T-cell (primary cell): ENCODE measurements around the gene CADM1. TPM values are rescaled to one million over a fixed set of nuclear protein-coding genes. Genes with fewer than 3 reads are reported as not detected.

Experiments used
- ATAC-seq, 4 experiments: fragments of 200-7000 bp in 3 of 4; fragments of 150-1000 bp in 1 of 4; cut with Tn5 transposase; replicated peaks in 1 of 4; 1 replicate in 3 of 4; 2 replicates in 1 of 4; pipeline ENCODE4 v1.10.0; 2021; ENCODE audit warnings: moderate library complexity in 3 of 4, mild to moderate bottlenecking in 2 of 4, moderate number of reproducible peaks in 1 of 4
- CTCF ChIA-PET, 2 donors: fragments of 300-600 bp; sonication (Branson Sonifier 250); formaldehyde crosslinking; loops; one replicate each; lab custom pipeline; 2022; ENCODE audit warnings: antibody characterized with exemption in 2 of 2; lab: Charles Lee
- POLR2A ChIA-PET, 2 donors: fragments of 300-600 bp; sonication (Branson Sonifier 250); formaldehyde crosslinking; loops; one replicate each; lab custom pipeline; 2022; ENCODE audit warnings: antibody characterized with exemption in 2 of 2; lab: Charles Lee
- DNase-seq, 35 experiments: peaks; one replicate each; pipeline versions ENCODE4 v3.0.0 to v3.0.0-alpha.2; 2013 to 2023
- H3K27ac ChIP-seq: one replicate; pipeline ENCODE4 v1.5.1; 2013; ENCODE audit warnings: low read length
- H3K27me3 ChIP-seq, 2 experiments: replicated peaks in 1 of 2; 1 replicate in 1 of 2; 2 replicates in 1 of 2; pipeline versions ENCODE4 v1.6.1 to v1.7.0; 2013; ENCODE audit warnings: low read length in 1 of 2, mixed read lengths in 1 of 2; ENCODE audit not compliant: control insufficient read depth in 2 of 2, insufficient read depth in 2 of 2; ENCODE audit errors: extremely low read depth in 1 of 2
- H3K36me3 ChIP-seq, 2 donors: 1 replicate in 1 of 2; 2 replicates in 1 of 2; pipeline versions ENCODE4 v1.6.1 to v1.7.0; 2013; ENCODE audit warnings: low read length in 1 of 2; ENCODE audit not compliant: control insufficient read depth in 2 of 2, insufficient read depth in 1 of 2; ENCODE audit errors: extremely low read depth in 1 of 2
- H3K4me1 ChIP-seq, 2 experiments: 1 replicate in 1 of 2; 2 replicates in 1 of 2; pipeline versions ENCODE4 v1.6.1 to v1.7.0; 2013; ENCODE audit warnings: low read length in 2 of 2, mixed read lengths in 1 of 2; ENCODE audit not compliant: insufficient read depth in 2 of 2, control insufficient read depth in 1 of 2; ENCODE audit errors: extremely low read depth in 1 of 2
- H3K4me3 ChIP-seq, 2 donors: 1 replicate in 1 of 2; 2 replicates in 1 of 2; pipeline versions ENCODE4 v1.5.1 to v1.7.0; 2013; ENCODE audit warnings: mild to moderate bottlenecking in 2 of 2, low read length in 1 of 2, moderate library complexity in 1 of 2; ENCODE audit not compliant: control insufficient read depth in 1 of 2; ENCODE audit errors: extremely low read depth in 1 of 2
- H3K9me3 ChIP-seq: 2 replicates; pipeline ENCODE4 v1.7.0; 2013
- H3K27ac Mint-ChIP-seq, 2 donors: one replicate each; pipeline ENCODE4 v1.8.0; 2020 to 2021; ENCODE audit warnings: mild to moderate bottlenecking in 2 of 2, mixed read lengths in 2 of 2
- H3K27me3 Mint-ChIP-seq, 2 donors: one replicate each; pipeline ENCODE4 v1.8.0; 2021 to 2022; ENCODE audit warnings: mixed read lengths in 2 of 2
- H3K36me3 Mint-ChIP-seq: one replicate; pipeline ENCODE4 v1.8.0; 2021; ENCODE audit warnings: mixed read lengths
- H3K4me1 Mint-ChIP-seq, 3 donors: one replicate each; pipeline ENCODE4 v1.8.0; 2020 to 2022; ENCODE audit warnings: mixed read lengths in 3 of 3, mild to moderate bottlenecking in 1 of 3
- H3K4me3 Mint-ChIP-seq, 3 donors: one replicate each; pipeline ENCODE4 v1.8.0; 2020 to 2022; ENCODE audit warnings: mild to moderate bottlenecking in 3 of 3, mixed read lengths in 3 of 3, moderate library complexity in 3 of 3
- H3K9me3 Mint-ChIP-seq, 3 donors: one replicate each; pipeline ENCODE4 v1.8.0; 2020 to 2022; ENCODE audit warnings: mixed read lengths in 3 of 3
- WGBS: methylation state at CpG from one replicate; pipeline ENCODE4 v1.1.5; 2013; ENCODE audit warnings: missing lambda C conversion rate; ENCODE audit not compliant: insufficient coverage; 5-methylcytosine and 5-hydroxymethylcytosine counted together
- total RNA-seq, 35 experiments: library from RNA in 6 of 35; stranded (reverse) in 6 of 35; fragments of 120-200 nt in 1 of 35; gene quantifications; one replicate each; pipeline versions ENCODE4 v1.2.1 to v1.2.4 and lab custom pipeline; 2013 to 2026

CADM1 gene
- total RNA-seq, 5 donors from 2014 or later (not counting 1 experiment from before 2014, with no cell fraction given): 2.1 to 6.7 (median 3.1) TPM

- no peaks in the 10 kb centered on the region for H3K27me3 Mint-ChIP-seq
- Histone ChIP-seq H3K27me3 (no peaks in the 10 kb centered on the region), H3K36me3 (no peaks in the 10 kb centered on the region), H3K4me3 (no peak overlapping the region), H3K4me1 (no peaks in the 10 kb centered on the region), H3K27ac (no peak overlapping the region), H3K9me3 (no peaks in the 10 kb centered on the region)
- H3K4me1 Mint-ChIP-seq: no peaks in the 10 kb centered on the region
- no peaks in the 10 kb centered on the region for H3K9me3 Mint-ChIP-seq
- 82% methylated on average over 5 of the region's 6 CpGs for WGBS
- H3K36me3 Mint-ChIP-seq: no peaks in the 10 kb centered on the region
- H3K27ac Mint-ChIP-seq: no peak overlapping the region
- CTCF ChIA-PET: no interaction called here
- POLR2A ChIA-PET: no interaction called here
- DNase-seq (no peak), ATAC-seq (no peak)
- H3K4me3 Mint-ChIP-seq: no peak overlapping the region
Observed at GRCh38 chr11:115362997-115363396, 141.2 kb downstream of the CADM1 start.

- Histone ChIP-seq H3K27ac (no peak overlapping the region), H3K4me1 (no peaks in the 10 kb centered on the region), H3K27me3 (no peaks in the 10 kb centered on the region), H3K9me3 (no peaks in the 10 kb centered on the region), H3K36me3 (no peaks in the 10 kb centered on the region), H3K4me3 (no peak overlapping the region)
- Mint-ChIP-seq H3K27ac (no peak overlapping the region), H3K9me3 (no peaks in the 10 kb centered on the region), H3K36me3 (no peaks in the 10 kb centered on the region), H3K4me1 (no peaks in the 10 kb centered on the region), H3K4me3 (no peak overlapping the region), H3K27me3 (no peaks in the 10 kb centered on the region)
- ATAC-seq (no peak), DNase-seq (no peak)
- no CpG with 5 or more reads among the region's 1 CpG for WGBS
- CTCF ChIA-PET: no interaction called here
- POLR2A ChIA-PET: interaction anchor here in 1 of 2 donors (0.6 kb wide), 1 partner anchor 10 kb away, joined by 3 read pairs; no protein-coding TSS in a partner anchor
Observed at GRCh38 chr11:115361025-115361424, 143.2 kb downstream of the CADM1 start.

GRCh38 chr11:115360186-115360824, 143.9 kb downstream of the CADM1 start:
- Mint-ChIP-seq H3K9me3 (peaks cover 0 to 3% (median 0%) of the 10 kb centered on the region in 3 donors), H3K36me3 (no peaks in the 10 kb centered on the region), H3K4me3 (no peak overlapping the region), H3K4me1 (no peaks in the 10 kb centered on the region), H3K27me3 (peaks cover 0 to 2% of the 10 kb centered on the region in 2 donors), H3K27ac (no peak overlapping the region)
- H3K27ac ChIP-seq: no peak overlapping the region
- H3K27me3 ChIP-seq: no peaks in the 10 kb centered on the region
- no peak for DNase-seq
- WGBS: 80% methylated on average over 3 of the region's 7 CpGs
- no peak overlapping the region for H3K4me3 ChIP-seq
- no peaks in the 10 kb centered on the region for H3K36me3 ChIP-seq
- H3K4me1 ChIP-seq: no peaks in the 10 kb centered on the region
- no peak for ATAC-seq
- ChIA-PET POLR2A (no interaction called here), CTCF (no interaction called here)
- H3K9me3 ChIP-seq: no peaks in the 10 kb centered on the region

- CTCF ChIA-PET: no interaction called here
- no peak overlapping the region for H3K27ac Mint-ChIP-seq
- no peaks in the 10 kb centered on the region for H3K36me3 ChIP-seq
Observed at GRCh38 chr11:115357066-115357465, 147.1 kb downstream of the CADM1 start.

GRCh38 chr11:115352805-115353485, 151.3 kb downstream of the CADM1 start:
- no peak overlapping the region for H3K27ac Mint-ChIP-seq
- DNase-seq (no peak), ATAC-seq (no peak)
- Histone ChIP-seq H3K36me3 (no peaks in the 10 kb centered on the region), H3K4me1 (no peaks in the 10 kb centered on the region), H3K4me3 (no peak overlapping the region), H3K27ac (no peak overlapping the region), H3K27me3 (peaks cover 0 to 3% of the 10 kb centered on the region in 2 experiments), H3K9me3 (no peaks in the 10 kb centered on the region)
- CTCF ChIA-PET: no interaction called here
- peaks cover 5 to 17% of the 10 kb centered on the region in 2 donors for H3K27me3 Mint-ChIP-seq
- H3K9me3 Mint-ChIP-seq: peaks cover 0 to 5% (median 3%) of the 10 kb centered on the region in 3 donors
- POLR2A ChIA-PET: no interaction called here
- no CpG with 5 or more reads among the region's 6 CpGs for WGBS
- H3K4me1 Mint-ChIP-seq: no peaks in the 10 kb centered on the region
- H3K4me3 Mint-ChIP-seq: no peak overlapping the region
- no peaks in the 10 kb centered on the region for H3K36me3 Mint-ChIP-seq

More at GRCh38 chr11:115357066-115357465, 147.1 kb downstream of the CADM1 start:
- WGBS: 42% methylated on average over 4 of the region's 5 CpGs
- ATAC-seq (no peak), DNase-seq (no peak)
- Histone ChIP-seq H3K9me3 (no peaks in the 10 kb centered on the region), H3K27ac (no peak overlapping the region), H3K4me1 (no peaks in the 10 kb centered on the region), H3K27me3 (no peaks in the 10 kb centered on the region), H3K4me3 (no peak overlapping the region)
- Mint-ChIP-seq H3K9me3 (peaks cover 0 to 5% (median 3%) of the 10 kb centered on the region in 3 donors), H3K4me1 (no peaks in the 10 kb centered on the region), H3K4me3 (no peak overlapping the region), H3K36me3 (no peaks in the 10 kb centered on the region), H3K27me3 (peaks cover 0 to 5% of the 10 kb centered on the region in 2 donors)
- POLR2A ChIA-PET: no interaction called here

GRCh38 chr11:115349335-115350017, 154.7 kb downstream of the CADM1 start:
- peaks cover 8 to 14% of the 10 kb centered on the region in 2 donors for H3K27me3 Mint-ChIP-seq
- no peak for DNase-seq
- no peaks in the 10 kb centered on the region for H3K36me3 Mint-ChIP-seq
- no peaks in the 10 kb centered on the region for H3K9me3 ChIP-seq
- WGBS: 74% methylated on average over 2 of the region's 7 CpGs
- H3K4me1 ChIP-seq: no peaks in the 10 kb centered on the region
- H3K27ac Mint-ChIP-seq: no peak overlapping the region
- H3K27me3 ChIP-seq: peaks cover 0 to 3% of the 10 kb centered on the region in 2 experiments
- no peaks in the 10 kb centered on the region for H3K4me1 Mint-ChIP-seq
- no peaks in the 10 kb centered on the region for H3K9me3 Mint-ChIP-seq
- no peak overlapping the region for H3K27ac ChIP-seq
- ChIA-PET CTCF (no interaction called here), POLR2A (no interaction called here)
- no peak overlapping the region for H3K4me3 ChIP-seq
- no peaks in the 10 kb centered on the region for H3K36me3 ChIP-seq
- H3K4me3 Mint-ChIP-seq: no peak overlapping the region
- ATAC-seq: no peak
